NCI-H187 (cell line): ENCODE data around the gene ARHGAP27.
"Not testable (repeated sequence)": the region's sequence is repeated elsewhere in the genome, so short reads cannot be mapped to it uniquely, and the experiment has no call there.

Experiments
- DNase-seq, 2 experiments: peaks; one replicate each; lab custom pipeline; 2025; lab: John Stamatoyannopoulos, UW

The ARHGAP27 gene

GRCh38 chr17:45432405-45433158 lies at the start of gene ARHGAP27:
Gene ARHGAP27, minus strand, starts transcription at chr17:45432870. Its CDS starts 2,591 bp downstream, at chr17:45430279.
- no peak for DNase-seq

- not testable (repeated sequence) for DNase-seq
Measured at GRCh38 chr17:45482317-45482716, 49.6 kb upstream of the ARHGAP27 start.

GRCh38 chr17:45475436-45475835 lies 42.8 kb upstream of the ARHGAP27 start:
- not testable (repeated sequence) for DNase-seq

- DNase-seq: not testable (repeated sequence)
Measured at GRCh38 chr17:45472249-45472648, 39.6 kb upstream of the ARHGAP27 start.

- DNase-seq: not testable (repeated sequence)
Measured at GRCh38 chr17:45469204-45469563, 36.5 kb upstream of the ARHGAP27 start.

GRCh38 chr17:45468293-45469203 lies 35.9 kb upstream of the ARHGAP27 start:
- DNase-seq: not testable (repeated sequence)

GRCh38 chr17:45461524-45462327 lies 29.1 kb upstream of the ARHGAP27 start:
- not testable (repeated sequence) for DNase-seq

- not testable (repeated sequence) for DNase-seq
Measured at GRCh38 chr17:45460422-45460821, 27.8 kb upstream of the ARHGAP27 start.

- DNase-seq: not testable (repeated sequence)
Measured at GRCh38 chr17:45454341-45454740, 21.7 kb upstream of the ARHGAP27 start.

GRCh38 chr17:45453731-45454130 lies 21.1 kb upstream of the ARHGAP27 start:
- DNase-seq: not testable (repeated sequence)

GRCh38 chr17:45453225-45453534 lies 20.5 kb upstream of the ARHGAP27 start:
- DNase-seq: not testable (repeated sequence)

- not testable (repeated sequence) for DNase-seq
Measured at GRCh38 chr17:45452329-45453224, 19.9 kb upstream of the ARHGAP27 start.

- DNase-seq: not testable (repeated sequence)
Measured at GRCh38 chr17:45451660-45452059, 19.0 kb upstream of the ARHGAP27 start.

- no peak for DNase-seq
Measured at GRCh38 chr17:45451131-45451530, 18.5 kb upstream of the ARHGAP27 start.

- not testable (repeated sequence) for DNase-seq
Measured at GRCh38 chr17:45449708-45450329, 17.1 kb upstream of the ARHGAP27 start.

- DNase-seq: not testable (repeated sequence)
Measured at GRCh38 chr17:45449260-45449659, 16.6 kb upstream of the ARHGAP27 start.

- DNase-seq: not testable (repeated sequence)
Measured at GRCh38 chr17:45448483-45448882, 15.8 kb upstream of the ARHGAP27 start.

- DNase-seq: not testable (repeated sequence)
Measured at GRCh38 chr17:45448066-45448465, 15.4 kb upstream of the ARHGAP27 start.

- DNase-seq: not testable (repeated sequence)
Measured at GRCh38 chr17:45447650-45448049, 15.0 kb upstream of the ARHGAP27 start.

GRCh38 chr17:45446872-45447625 lies 14.4 kb upstream of the ARHGAP27 start:
- not testable (repeated sequence) for DNase-seq
